HepG2 (cell line): ENCODE measurements around the gene TBC1D14. TPM values are rescaled to one million over a fixed set of nuclear protein-coding genes. Genes with fewer than 3 reads are reported as not detected.

ENCODE experiments used
- CBFB ChIP-seq: sonication (generic); formaldehyde crosslinking; IDR thresholded peaks from 2 replicates; pipeline ENCODE4 v1.4.0; 2020; ENCODE audit warnings: missing genetic modification reagents
- DNMT3B ChIP-seq: conservative IDR thresholded peaks from 2 replicates; pipeline ENCODE4 v1.6.1; 2016; ENCODE audit warnings: missing biosample characterization, control low read depth
- GLI4 ChIP-seq: sonication (generic); formaldehyde crosslinking; IDR thresholded peaks from 2 replicates; pipeline ENCODE4 v1.5.1; 2020; ENCODE audit warnings: missing genetic modification reagents, mild to moderate bottlenecking, moderate library complexity, borderline replicate concordance
- JUN ChIP-seq: sonication (generic); formaldehyde crosslinking; IDR thresholded peaks from 2 replicates; pipeline ENCODE4 v1.4.0; 2020; ENCODE audit warnings: mild to moderate bottlenecking, missing genetic modification reagents
- RORA ChIP-seq: sonication (generic); formaldehyde crosslinking; IDR thresholded peaks from 2 replicates; pipeline ENCODE4 v1.5.0; 2020; ENCODE audit warnings: mild to moderate bottlenecking, missing genetic modification reagents, moderate library complexity
- ZBTB7A ChIP-seq: sonication (generic); formaldehyde crosslinking; IDR thresholded peaks from 2 replicates; pipeline ENCODE4 v1.8.0; 2022; ENCODE audit warnings: mild to moderate bottlenecking, missing genetic modification reagents
- ZNF34 ChIP-seq: sonication (generic); formaldehyde crosslinking; IDR thresholded peaks from 2 replicates; pipeline ENCODE4 v1.4.0; 2020; ENCODE audit warnings: mild to moderate bottlenecking, missing genetic modification reagents, borderline replicate concordance
- ZNF556 ChIP-seq: sonication (generic); formaldehyde crosslinking; IDR thresholded peaks from 2 replicates; pipeline ENCODE4 v1.4.0; 2020; ENCODE audit warnings: mild to moderate bottlenecking, missing genetic modification reagents, borderline replicate concordance
- ZNF737 ChIP-seq: sonication (generic); formaldehyde crosslinking; IDR thresholded peaks from 2 replicates; pipeline ENCODE4 v1.5.0; 2020; ENCODE audit warnings: missing genetic modification reagents, mild to moderate bottlenecking, borderline replicate concordance
- ZNF781 ChIP-seq: sonication (generic); formaldehyde crosslinking; IDR thresholded peaks from 2 replicates; pipeline ENCODE4 v1.5.1; 2020; ENCODE audit warnings: borderline replicate concordance, mild to moderate bottlenecking, missing genetic modification reagents; ENCODE audit errors: not compliant biosample characterization
- ZSCAN21 ChIP-seq: sonication (generic); formaldehyde crosslinking; IDR thresholded peaks from 2 replicates; pipeline ENCODE4 v1.8.0; 2022; ENCODE audit warnings: mild to moderate bottlenecking, missing genetic modification reagents, moderate library complexity, borderline replicate concordance
- ZSCAN25 ChIP-seq: sonication (generic); formaldehyde crosslinking; IDR thresholded peaks from 2 replicates; pipeline ENCODE4 v1.8.0; 2022; ENCODE audit warnings: mild to moderate bottlenecking, missing genetic modification reagents
- polyA plus RNA-seq, 8 experiments: library from polyadenylated mRNA; depleted of rRNA in 3 of 8; stranded (reverse) in 7 of 8; unstranded in 1 of 8; fragments of >200 nt; fragmentation: Illumina TruSeq in 4 of 8; extraction: Trizol in 4 of 8; gene quantifications; 2 replicates each; pipeline versions ENCODE4 v1.2.1 to v1.2.3, GENCODE V29; 2011 to 2016; ENCODE audit warnings: low read depth in 4 of 8, missing spikeins in 1 of 8, mixed read lengths in 1 of 8; ENCODE audit not compliant: insufficient read depth in 1 of 8
- total RNA-seq, 5 experiments: library from RNA; depleted of rRNA; stranded (reverse); fragments of >200 nt; fragmentation: Illumina TruSeq; extraction: Trizol; gene quantifications; 2 replicates each; pipeline ENCODE4 v1.2.3, GENCODE V29; 2016; ENCODE audit warnings: low read depth in 1 of 5
- TF ChIP-seq, protein P1 (sequence below): sonication (generic); formaldehyde crosslinking; IDR thresholded peaks from 2 replicates; pipeline ENCODE4 v1.5.1; 2020; ENCODE audit warnings: missing genetic modification reagents, mild to moderate bottlenecking, borderline replicate concordance
- TF ChIP-seq, protein P2 (sequence below): sonication (generic); formaldehyde crosslinking; IDR thresholded peaks from 2 replicates; pipeline ENCODE4 v1.5.0; 2020; ENCODE audit warnings: mild to moderate bottlenecking, missing genetic modification reagents, borderline replicate concordance
- TF ChIP-seq, protein P3 (sequence below), 2 experiments: sonication (generic) in 1 of 2; formaldehyde crosslinking in 1 of 2; IDR thresholded peaks; 2 replicates each; pipeline versions ENCODE4 v1.4.0 to v1.6.1; 2018 to 2020; ENCODE audit warnings: missing genetic modification reagents in 2 of 2, borderline replicate concordance in 1 of 2, low read depth in 1 of 2, mild to moderate bottlenecking in 1 of 2, missing biosample characterization in 1 of 2
- TF ChIP-seq, protein P4 (sequence below): sonication (generic); formaldehyde crosslinking; IDR thresholded peaks from 2 replicates; pipeline ENCODE4 v1.5.0; 2020; ENCODE audit warnings: missing genetic modification reagents, mild to moderate bottlenecking, borderline replicate concordance
- TF ChIP-seq, protein P5 (sequence below): sonication (generic); formaldehyde crosslinking; IDR thresholded peaks from 2 replicates; pipeline ENCODE4 v1.5.0; 2020; ENCODE audit warnings: mild to moderate bottlenecking, missing genetic modification reagents
- TF ChIP-seq, protein P6 (sequence below): IDR thresholded peaks from 2 replicates; pipeline ENCODE4 v1.6.1; 2016; ENCODE audit warnings: missing biosample characterization, missing genetic modification reagents, low read depth

Gene TBC1D14
- total and polyA plus RNA-seq, 2 of the 13 experiments (the other 11 are each of a cell fraction or from before 2014, with no cell fraction given): 29.5 to 46.5 TPM

DNA sequence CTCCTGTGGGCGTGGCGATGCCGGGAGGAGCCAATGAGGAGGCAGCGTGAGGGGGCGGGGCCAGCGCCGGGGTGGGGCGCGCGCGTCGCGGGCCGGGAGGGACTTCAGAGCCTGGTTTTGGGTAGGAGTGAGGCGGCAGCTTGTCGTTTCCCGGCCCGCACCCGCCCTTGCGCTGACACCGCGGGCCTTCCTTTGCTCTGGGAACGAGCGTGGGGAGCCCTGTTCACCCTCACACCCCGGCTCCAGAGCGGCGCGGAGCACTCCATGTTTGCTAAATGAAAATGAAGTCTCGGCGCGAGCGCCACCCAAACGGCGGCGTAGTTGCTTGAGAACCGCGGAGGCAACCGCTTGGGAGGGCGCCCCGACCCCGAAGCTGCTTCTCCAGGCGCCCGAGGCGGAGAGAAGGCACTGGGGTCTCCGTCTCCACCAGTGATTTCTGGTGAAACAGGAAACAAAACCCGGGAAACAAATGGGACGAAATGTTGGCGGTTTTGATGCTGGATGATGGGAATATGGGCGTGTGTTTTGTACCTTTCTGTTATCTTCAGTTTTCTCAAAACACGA is 158.7 kb downstream of the TBC1D14 start (continued):
- TF ChIP-seq GLI4 (CRISPR knock-in tag) (no peak), ZSCAN25 (CRISPR knock-in tag) (no peak), CBFB (CRISPR knock-in tag) (no peak), RORA (no peak), DNMT3B (CRISPR knock-in tag) (no peak), ZSCAN21 (CRISPR knock-in tag) (no peak), ZNF781 (CRISPR knock-in tag) (no peak), ZNF556 (CRISPR knock-in tag) (no peak), ZNF737 (CRISPR knock-in tag) (no peak), ZNF34 (CRISPR knock-in tag) (no peak), ZBTB7A (CRISPR knock-in tag) (peak; percentile 38; the same call in 1 of the 2 replicates), JUN (CRISPR knock-in tag) (no peak)
- TF ChIP-seq, protein P1, sequence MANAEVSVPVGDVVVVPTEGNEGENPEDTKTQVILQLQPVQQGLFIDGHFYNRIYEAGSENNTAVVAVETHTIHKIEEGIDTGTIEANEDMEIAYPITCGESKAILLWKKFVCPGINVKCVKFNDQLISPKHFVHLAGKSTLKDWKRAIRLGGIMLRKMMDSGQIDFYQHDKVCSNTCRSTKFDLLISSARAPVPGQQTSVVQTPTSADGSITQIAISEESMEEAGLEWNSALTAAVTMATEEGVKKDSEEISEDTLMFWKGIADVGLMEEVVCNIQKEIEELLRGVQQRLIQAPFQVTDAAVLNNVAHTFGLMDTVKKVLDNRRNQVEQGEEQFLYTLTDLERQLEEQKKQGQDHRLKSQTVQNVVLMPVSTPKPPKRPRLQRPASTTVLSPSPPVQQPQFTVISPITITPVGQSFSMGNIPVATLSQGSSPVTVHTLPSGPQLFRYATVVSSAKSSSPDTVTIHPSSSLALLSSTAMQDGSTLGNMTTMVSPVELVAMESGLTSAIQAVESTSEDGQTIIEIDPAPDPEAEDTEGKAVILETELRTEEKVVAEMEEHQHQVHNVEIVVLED: peak; percentile 72; the same call in 1 of the 2 replicates
- TF ChIP-seq, protein P2, sequence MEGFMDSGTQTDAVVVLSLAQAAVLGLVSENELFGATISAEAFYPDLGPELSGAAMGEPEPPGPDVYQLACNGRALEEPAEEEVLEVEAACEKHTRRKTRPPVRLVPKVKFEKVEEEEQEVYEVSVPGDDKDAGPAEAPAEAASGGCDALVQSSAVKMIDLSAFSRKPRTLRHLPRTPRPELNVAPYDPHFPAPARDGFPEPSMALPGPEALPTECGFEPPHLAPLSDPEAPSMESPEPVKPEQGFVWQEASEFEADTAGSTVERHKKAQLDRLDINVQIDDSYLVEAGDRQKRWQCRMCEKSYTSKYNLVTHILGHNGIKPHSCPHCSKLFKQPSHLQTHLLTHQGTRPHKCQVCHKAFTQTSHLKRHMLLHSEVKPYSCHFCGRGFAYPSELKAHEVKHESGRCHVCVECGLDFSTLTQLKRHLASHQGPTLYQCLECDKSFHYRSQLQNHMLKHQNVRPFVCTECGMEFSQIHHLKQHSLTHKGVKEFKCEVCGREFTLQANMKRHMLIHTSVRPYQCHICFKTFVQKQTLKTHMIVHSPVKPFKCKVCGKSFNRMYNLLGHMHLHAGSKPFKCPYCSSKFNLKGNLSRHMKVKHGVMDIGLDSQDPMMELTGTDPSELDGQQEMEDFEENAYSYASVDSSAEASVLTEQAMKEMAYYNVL (CRISPR knock-in tag): no peak
- TF ChIP-seq, protein P3, sequence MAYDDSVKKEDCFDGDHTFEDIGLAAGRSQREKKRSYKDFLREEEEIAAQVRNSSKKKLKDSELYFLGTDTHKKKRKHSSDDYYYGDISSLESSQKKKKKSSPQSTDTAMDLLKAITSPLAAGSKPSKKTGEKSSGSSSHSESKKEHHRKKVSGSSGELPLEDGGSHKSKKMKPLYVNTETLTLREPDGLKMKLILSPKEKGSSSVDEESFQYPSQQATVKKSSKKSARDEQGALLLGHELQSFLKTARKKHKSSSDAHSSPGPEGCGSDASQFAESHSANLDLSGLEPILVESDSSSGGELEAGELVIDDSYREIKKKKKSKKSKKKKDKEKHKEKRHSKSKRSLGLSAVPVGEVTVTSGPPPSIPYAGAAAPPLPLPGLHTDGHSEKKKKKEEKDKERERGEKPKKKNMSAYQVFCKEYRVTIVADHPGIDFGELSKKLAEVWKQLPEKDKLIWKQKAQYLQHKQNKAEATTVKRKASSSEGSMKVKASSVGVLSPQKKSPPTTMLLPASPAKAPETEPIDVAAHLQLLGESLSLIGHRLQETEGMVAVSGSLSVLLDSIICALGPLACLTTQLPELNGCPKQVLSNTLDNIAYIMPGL (CRISPR knock-in tag; IDR thresholded peaks at IDR 0.05; ENCODE audit: borderline replicate concordance in 1 of 2, low read depth in 1 of 2): no peak
- TF ChIP-seq, protein P4, sequence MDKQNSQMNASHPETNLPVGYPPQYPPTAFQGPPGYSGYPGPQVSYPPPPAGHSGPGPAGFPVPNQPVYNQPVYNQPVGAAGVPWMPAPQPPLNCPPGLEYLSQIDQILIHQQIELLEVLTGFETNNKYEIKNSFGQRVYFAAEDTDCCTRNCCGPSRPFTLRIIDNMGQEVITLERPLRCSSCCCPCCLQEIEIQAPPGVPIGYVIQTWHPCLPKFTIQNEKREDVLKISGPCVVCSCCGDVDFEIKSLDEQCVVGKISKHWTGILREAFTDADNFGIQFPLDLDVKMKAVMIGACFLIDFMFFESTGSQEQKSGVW (CRISPR knock-in tag): no peak
- TF ChIP-seq, protein P5, sequence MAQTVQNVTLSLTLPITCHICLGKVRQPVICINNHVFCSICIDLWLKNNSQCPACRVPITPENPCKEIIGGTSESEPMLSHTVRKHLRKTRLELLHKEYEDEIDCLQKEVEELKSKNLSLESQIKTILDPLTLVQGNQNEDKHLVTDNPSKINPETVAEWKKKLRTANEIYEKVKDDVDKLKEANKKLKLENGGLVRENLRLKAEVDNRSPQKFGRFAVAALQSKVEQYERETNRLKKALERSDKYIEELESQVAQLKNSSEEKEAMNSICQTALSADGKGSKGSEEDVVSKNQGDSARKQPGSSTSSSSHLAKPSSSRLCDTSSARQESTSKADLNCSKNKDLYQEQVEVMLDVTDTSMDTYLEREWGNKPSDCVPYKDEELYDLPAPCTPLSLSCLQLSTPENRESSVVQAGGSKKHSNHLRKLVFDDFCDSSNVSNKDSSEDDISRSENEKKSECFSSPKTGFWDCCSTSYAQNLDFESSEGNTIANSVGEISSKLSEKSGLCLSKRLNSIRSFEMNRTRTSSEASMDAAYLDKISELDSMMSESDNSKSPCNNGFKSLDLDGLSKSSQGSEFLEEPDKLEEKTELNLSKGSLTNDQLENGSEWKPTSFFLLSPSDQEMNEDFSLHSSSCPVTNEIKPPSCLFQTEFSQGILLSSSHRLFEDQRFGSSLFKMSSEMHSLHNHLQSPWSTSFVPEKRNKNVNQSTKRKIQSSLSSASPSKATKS (CRISPR knock-in tag): no peak
- TF ChIP-seq, protein P6, sequence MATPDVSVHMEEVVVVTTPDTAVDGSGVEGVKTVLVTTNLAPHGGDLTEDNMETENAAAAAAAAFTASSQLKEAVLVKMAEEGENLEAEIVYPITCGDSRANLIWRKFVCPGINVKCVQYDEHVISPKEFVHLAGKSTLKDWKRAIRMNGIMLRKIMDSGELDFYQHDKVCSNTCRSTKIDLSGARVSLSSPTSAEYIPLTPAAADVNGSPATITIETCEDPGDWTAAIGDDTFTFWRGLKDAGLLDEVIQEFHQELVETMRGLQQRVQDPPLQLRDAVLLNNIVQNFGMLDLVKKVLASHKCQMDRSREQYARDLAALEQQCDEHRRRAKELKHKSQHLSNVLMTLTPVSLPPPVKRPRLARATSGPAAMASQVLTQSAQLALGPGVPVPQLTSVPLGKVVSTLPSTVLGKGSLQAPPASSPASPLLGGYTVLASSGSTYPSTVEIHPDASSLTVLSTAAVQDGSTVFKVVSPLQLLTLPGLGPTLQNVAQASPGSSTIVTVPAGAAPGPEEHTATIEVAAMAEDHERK (CRISPR knock-in tag): no peak
